ENCODE data around the gene SCML1.

DNA sequence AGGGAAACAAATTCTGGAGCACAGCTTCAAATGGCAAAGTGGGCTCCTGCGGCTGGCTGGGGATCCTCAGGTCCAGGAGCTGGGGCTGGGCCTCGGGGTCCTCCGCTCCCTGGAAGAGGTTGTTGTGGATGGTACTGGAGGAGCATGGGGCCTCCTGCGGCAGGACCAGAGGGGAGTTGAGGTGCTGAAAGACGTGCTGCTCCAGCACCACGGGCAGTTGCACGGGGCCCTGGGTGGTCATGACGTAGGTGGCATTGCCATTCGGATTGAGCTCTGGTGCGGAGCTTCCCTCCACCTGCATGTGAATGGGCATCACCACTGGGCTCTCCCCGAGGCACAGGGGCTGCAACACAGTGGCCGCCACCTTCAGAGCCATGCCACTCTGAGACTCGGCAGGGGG lies 64.1 kb downstream of the SCML1 start:
- TF ChIP-seq POLR2A (IDR thresholded peaks at IDR 0.05; ENCODE audit: low read depth, low read length), result no peak
- TF ChIP-seq, protein P1, sequence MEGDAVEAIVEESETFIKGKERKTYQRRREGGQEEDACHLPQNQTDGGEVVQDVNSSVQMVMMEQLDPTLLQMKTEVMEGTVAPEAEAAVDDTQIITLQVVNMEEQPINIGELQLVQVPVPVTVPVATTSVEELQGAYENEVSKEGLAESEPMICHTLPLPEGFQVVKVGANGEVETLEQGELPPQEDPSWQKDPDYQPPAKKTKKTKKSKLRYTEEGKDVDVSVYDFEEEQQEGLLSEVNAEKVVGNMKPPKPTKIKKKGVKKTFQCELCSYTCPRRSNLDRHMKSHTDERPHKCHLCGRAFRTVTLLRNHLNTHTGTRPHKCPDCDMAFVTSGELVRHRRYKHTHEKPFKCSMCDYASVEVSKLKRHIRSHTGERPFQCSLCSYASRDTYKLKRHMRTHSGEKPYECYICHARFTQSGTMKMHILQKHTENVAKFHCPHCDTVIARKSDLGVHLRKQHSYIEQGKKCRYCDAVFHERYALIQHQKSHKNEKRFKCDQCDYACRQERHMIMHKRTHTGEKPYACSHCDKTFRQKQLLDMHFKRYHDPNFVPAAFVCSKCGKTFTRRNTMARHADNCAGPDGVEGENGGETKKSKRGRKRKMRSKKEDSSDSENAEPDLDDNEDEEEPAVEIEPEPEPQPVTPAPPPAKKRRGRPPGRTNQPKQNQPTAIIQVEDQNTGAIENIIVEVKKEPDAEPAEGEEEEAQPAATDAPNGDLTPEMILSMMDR (conservative IDR thresholded peaks at IDR 0.05; ENCODE audit: low read depth, low read length), result no peak

Measured in IMR-90 (cell line).